DND-41 (cell line): ENCODE results near the gene FBXL19.

Source experiments
- ATAC-seq: fragments of 200-7000 bp; cut with Tn5 transposase; 3 replicates; pipeline ENCODE4 v1.9.1; 2021; ENCODE audit warnings: low read depth; ENCODE audit not compliant: insufficient read depth
- DNase-seq: peaks from one replicate; pipeline ENCODE4 v3.0.0-alpha.2; 2020
- H2AFZ ChIP-seq: 2 replicates; pipeline ENCODE4 v1.6.0; 2012; ENCODE audit warnings: low read depth, low read length
- H3K27ac ChIP-seq: 2 replicates; pipeline ENCODE4 v1.5.1; 2012; ENCODE audit warnings: low read length, inconsistent platforms
- H3K27me3 ChIP-seq: fragments of 200-600 bp; sonication (generic); 2 replicates; pipeline ENCODE4 v1.6.0; 2012; ENCODE audit warnings: low read length, mild to moderate bottlenecking, inconsistent platforms; ENCODE audit not compliant: insufficient read depth, poor library complexity
- H3K36me3 ChIP-seq: 2 replicates; pipeline ENCODE4 v1.5.1; 2012; ENCODE audit warnings: low read length, inconsistent platforms; ENCODE audit not compliant: insufficient read depth
- H3K4me1 ChIP-seq: 2 replicates; pipeline ENCODE4 v1.5.1; 2012; ENCODE audit warnings: mild to moderate bottlenecking, low read length; ENCODE audit not compliant: insufficient read depth
- H3K4me2 ChIP-seq: 2 replicates; pipeline ENCODE4 v1.6.0; 2012; ENCODE audit warnings: mild to moderate bottlenecking, moderate library complexity, low read length, inconsistent platforms; ENCODE audit not compliant: insufficient read depth
- H3K4me3 ChIP-seq, 2 experiments: fragments of 200-600 bp in 1 of 2; shearing (Covaris generic) in 1 of 2; 2 replicates each; pipeline ENCODE4 v1.5.1; 2012 to 2016; ENCODE audit warnings: inconsistent platforms in 2 of 2, low read length in 2 of 2, mild to moderate bottlenecking in 2 of 2, low read depth in 1 of 2, moderate library complexity in 1 of 2
- H3K79me2 ChIP-seq: 2 replicates; pipeline ENCODE4 v1.6.0; 2012; ENCODE audit warnings: low read length, inconsistent platforms; ENCODE audit not compliant: insufficient read depth
- H3K9ac ChIP-seq: 2 replicates; pipeline ENCODE4 v1.6.0; 2012; ENCODE audit warnings: low read depth, mild to moderate bottlenecking, inconsistent platforms, low read length, moderate library complexity
- H3K9me3 ChIP-seq: 2 replicates; pipeline ENCODE4 v1.5.1; 2012; ENCODE audit warnings: low read length, moderate library complexity, mild to moderate bottlenecking, inconsistent platforms; ENCODE audit not compliant: insufficient read depth, severe bottlenecking
- H4K20me1 ChIP-seq: 2 replicates; pipeline ENCODE4 v1.6.0; 2012; ENCODE audit warnings: low read length; ENCODE audit not compliant: insufficient read depth
- EZH2 ChIP-seq: IDR thresholded peaks from 3 replicates; pipeline ENCODE4 v1.6.1; 2012; ENCODE audit warnings: borderline replicate concordance, low read depth, mild to moderate bottlenecking, moderate library complexity, low read length, inconsistent platforms; ENCODE audit not compliant: severe bottlenecking
- TF ChIP-seq, protein P1 (sequence below): IDR thresholded peaks from 2 replicates; pipeline ENCODE4 v1.5.1; 2012; ENCODE audit warnings: borderline replicate concordance, low read length, moderate library complexity, mild to moderate bottlenecking; ENCODE audit not compliant: poor library complexity, severe bottlenecking; ENCODE audit errors: extremely low read depth

The FBXL19 gene

DNA sequence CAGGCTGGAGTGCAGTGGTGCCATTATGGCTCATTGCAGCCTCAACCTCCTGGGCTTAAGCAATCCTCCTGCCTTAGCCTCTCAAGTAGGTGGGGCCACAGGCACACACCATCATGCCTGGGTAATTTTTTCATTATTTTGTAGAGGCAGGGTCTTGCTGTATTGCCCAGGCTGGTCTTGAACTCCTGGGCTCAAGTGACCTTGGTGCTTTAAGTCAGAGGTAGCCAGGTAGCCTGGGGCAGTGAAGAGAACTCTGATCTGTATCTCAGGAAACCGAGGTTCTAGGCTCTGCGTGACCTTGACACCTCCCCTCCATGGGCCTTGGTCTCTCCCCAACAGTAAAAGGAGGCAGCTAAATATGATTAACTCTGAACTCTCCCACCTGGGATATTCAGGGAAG is 23.6 kb upstream of the FBXL19 start:
- H4K20me1 ChIP-seq = no peaks in the 10 kb centered on the region
- H2AFZ ChIP-seq = no peak overlapping the region
- no peak for ATAC-seq
- H3K9ac ChIP-seq = no peak overlapping the region
- no peak for DNase-seq
- H3K4me2 ChIP-seq = no peak overlapping the region
- peaks cover 36% of the 10 kb centered on the region for H3K4me1 ChIP-seq
- no peaks in the 10 kb centered on the region for H3K9me3 ChIP-seq
- H3K4me3 ChIP-seq = no peak overlapping the region
- peaks cover 2% of the 10 kb centered on the region; the same call in 1 of the 2 replicates for H3K79me2 ChIP-seq
- H3K36me3 ChIP-seq = no peaks in the 10 kb centered on the region
- no peak overlapping the region for H3K27ac ChIP-seq
- H3K27me3 ChIP-seq = no peaks in the 10 kb centered on the region
- TF ChIP-seq EZH2 = no peak
- TF ChIP-seq, protein P1, sequence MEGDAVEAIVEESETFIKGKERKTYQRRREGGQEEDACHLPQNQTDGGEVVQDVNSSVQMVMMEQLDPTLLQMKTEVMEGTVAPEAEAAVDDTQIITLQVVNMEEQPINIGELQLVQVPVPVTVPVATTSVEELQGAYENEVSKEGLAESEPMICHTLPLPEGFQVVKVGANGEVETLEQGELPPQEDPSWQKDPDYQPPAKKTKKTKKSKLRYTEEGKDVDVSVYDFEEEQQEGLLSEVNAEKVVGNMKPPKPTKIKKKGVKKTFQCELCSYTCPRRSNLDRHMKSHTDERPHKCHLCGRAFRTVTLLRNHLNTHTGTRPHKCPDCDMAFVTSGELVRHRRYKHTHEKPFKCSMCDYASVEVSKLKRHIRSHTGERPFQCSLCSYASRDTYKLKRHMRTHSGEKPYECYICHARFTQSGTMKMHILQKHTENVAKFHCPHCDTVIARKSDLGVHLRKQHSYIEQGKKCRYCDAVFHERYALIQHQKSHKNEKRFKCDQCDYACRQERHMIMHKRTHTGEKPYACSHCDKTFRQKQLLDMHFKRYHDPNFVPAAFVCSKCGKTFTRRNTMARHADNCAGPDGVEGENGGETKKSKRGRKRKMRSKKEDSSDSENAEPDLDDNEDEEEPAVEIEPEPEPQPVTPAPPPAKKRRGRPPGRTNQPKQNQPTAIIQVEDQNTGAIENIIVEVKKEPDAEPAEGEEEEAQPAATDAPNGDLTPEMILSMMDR = no peak

DNA sequence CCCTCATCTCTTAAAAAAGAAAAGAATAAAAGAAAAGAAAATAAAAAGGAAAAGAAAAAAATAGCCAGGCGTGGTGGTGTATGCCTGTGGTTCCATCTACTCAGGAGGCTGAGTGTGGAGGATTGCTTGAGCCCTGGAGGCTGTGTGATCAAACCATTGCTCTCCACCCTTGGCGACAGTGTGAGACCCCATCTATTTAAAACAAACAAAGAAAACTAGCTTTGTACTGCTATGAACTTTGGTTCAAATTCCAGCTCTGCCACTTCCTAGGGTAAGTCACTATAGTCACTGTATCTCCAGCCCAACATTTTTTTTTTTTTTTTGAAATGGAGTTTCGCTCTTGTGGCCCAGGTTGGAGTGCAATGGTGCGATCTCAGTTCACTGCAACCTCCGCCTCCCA is 22.8 kb upstream of the FBXL19 start:
- ATAC-seq (no peak), DNase-seq (no peak)
- TF ChIP-seq, protein P1 = no peak
- no peak for TF ChIP-seq EZH2
- H3K9ac ChIP-seq = no peak overlapping the region
- peaks cover 2% of the 10 kb centered on the region; the same call in 1 of the 2 replicates for H3K79me2 ChIP-seq
- H3K27me3 ChIP-seq = no peaks in the 10 kb centered on the region
- no peak overlapping the region for H2AFZ ChIP-seq
- H3K9me3 ChIP-seq = no peaks in the 10 kb centered on the region
- peaks cover 37% of the 10 kb centered on the region for H3K4me1 ChIP-seq
- no peak overlapping the region for H3K4me3 ChIP-seq
- H3K36me3 ChIP-seq = no peaks in the 10 kb centered on the region
- H4K20me1 ChIP-seq = no peaks in the 10 kb centered on the region
- no peak overlapping the region for H3K4me2 ChIP-seq
- H3K27ac ChIP-seq = no peak overlapping the region

DNA sequence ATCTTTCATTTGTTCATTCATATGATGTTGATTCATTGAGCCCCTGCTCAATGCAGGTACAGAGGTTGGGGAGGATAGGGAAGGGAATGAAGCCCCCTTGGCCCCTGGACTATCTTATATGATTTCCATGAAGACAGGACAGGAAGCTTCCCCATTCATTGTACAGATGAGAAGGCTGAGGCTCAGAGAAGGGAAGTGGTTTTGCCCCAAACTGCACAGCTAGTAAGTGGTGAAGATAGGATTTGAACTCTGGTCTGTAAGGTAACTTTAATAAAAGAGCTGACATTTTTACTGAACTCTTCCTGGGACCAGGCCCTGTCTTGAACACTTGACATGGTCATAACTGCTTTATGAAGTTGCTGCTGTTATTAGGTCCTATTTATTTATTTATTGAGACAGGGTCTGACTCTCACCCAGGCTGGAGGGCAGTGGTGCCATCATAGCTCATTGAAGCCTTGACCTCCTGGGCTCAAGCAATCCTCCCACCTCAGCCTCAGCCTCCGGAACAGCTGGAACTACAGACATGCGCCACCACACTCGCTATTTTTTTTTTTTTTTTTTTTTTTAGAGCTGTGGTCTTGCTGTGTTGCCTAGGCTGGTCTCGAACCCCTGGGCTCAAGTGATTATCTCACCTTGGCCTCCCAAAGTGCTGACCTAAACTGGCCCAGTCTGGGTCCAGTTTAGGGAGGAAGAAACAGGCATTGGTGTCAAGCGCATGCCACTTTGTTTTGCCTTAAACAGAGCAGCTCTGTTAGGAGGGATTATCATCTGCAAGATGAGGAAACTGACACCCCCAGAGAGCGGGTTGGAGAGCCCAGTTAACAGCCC is 22.0 kb upstream of the FBXL19 start:
- peak; percentile 29 for DNase-seq
- Histone ChIP-seq H3K4me2 (peak overlapping the region; percentile 91), H3K79me2 (peaks cover 2% of the 10 kb centered on the region; the same call in 1 of the 2 replicates), H3K27ac (peak overlapping the region; percentile 96), H4K20me1 (no peaks in the 10 kb centered on the region), H3K36me3 (no peaks in the 10 kb centered on the region), H3K4me1 (peaks cover 37% of the 10 kb centered on the region), H3K9ac (peak overlapping the region; percentile 80), H2AFZ (peak overlapping the region; percentile 98), H3K4me3 (peak overlapping the region; percentile 5 to 71; a peak in 3 of 4 replicates), H3K9me3 (no peaks in the 10 kb centered on the region), H3K27me3 (no peaks in the 10 kb centered on the region)
- TF ChIP-seq EZH2 = no peak
- TF ChIP-seq, protein P1 = no peak
- no peak for ATAC-seq
